GM18907 (cell line): ENCODE data around the gene KRTAP3-2.

Experiments used
- ATAC-seq: cut with Tn5 transposase; IDR thresholded peaks from one replicate; pipeline ENCODE4 v1.9.1; 2021; ENCODE audit warnings: mild to moderate bottlenecking, moderate library complexity; ENCODE audit not compliant: unreplicated experiment

Gene KRTAP3-2

GRCh38 chr17:41012326-41013120, 12.8 kb upstream of the KRTAP3-2 start:
- ATAC-seq = no peak

DNA sequence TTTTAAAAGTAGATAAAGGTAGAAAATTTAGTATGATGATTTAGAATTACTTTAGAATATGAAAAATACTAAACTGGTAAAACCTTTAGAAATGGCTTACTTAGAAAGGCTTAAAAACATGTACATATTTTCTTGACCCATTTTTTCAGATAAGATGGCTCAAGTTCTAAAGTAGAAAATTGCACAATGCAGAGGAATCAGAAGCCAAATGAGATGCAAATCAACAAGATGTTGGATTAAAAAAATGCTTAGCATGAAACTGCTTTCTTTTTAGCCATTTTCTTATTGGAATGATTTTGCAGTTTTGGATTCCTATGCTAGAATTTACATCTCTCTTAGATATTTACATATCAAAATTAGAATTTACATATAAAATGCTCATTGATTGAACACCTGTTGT, 10.7 kb upstream of the KRTAP3-2 start:
- no peak for ATAC-seq

DNA sequence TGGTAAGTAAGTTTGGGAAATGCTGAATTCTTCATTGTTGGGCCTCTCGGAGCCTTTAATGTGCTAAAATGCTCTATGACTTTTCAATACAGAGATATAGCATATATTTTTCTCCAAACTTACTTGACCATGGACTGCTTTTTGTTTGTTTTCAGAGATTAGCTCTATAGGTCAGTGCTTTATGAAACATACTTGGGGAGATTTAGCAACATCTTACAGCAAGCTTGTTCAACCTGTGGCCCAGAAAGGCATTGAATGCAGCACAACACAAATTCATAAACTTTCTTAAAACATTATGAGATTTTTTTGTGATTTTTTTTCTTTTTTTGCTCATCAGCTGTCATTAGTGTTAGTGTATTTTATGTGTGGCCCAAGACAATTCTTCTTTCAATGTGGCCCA, 10.2 kb upstream of the KRTAP3-2 start:
- ATAC-seq = no peak

DNA sequence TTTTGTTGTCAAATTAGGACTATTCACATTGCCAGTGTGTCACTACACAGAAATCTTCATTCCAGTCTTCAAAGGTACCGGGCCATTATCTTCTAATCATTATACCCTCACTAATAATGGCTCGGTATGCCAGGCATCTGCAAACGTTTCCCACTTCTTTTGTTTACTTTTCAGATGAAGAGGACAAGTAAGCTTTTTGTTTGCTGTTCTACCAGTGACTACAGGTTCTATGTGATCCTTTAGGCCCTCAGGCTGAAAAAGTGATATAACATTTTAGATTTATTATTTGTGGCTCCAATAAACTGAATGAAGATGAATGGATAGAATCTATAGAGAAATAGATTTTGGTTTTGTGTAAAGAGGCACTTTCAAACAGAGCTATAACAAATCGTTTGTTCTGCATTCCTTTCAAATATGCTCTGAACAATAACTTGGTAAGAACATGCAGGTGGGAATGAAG, 9.6 kb upstream of the KRTAP3-2 start:
- no peak for ATAC-seq

GRCh38 chr17:41008811-41009210, 9.1 kb upstream of the KRTAP3-2 start, which contains the start of gene KRTAP3-1:
Gene KRTAP3-1 (minus strand): TSS chr17:41009128. CDS start chr17:41009074, 54 bp downstream.
- ATAC-seq = no peak

- ATAC-seq = no peak
Observed at GRCh38 chr17:41004397-41004796, 4.7 kb upstream of the KRTAP3-2 start.

DNA sequence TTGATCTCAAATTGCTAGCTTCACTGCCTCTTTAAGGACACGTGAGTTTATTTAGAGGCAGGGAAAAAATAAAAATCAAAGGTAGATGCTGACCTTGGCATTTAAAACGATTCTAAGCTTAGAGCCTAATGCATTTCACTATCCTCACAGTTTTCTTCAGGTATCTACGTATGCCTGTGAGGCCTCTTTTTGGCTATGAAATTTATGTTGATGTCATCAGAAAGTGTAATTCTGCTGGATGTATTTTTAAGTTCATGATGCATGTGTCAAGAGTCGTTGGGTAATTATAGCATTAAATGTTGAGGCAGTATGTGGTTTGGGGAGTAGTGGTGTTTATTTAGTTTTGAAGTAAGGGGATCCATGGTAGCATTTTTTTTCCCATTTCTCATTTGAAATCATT, 4.2 kb upstream of the KRTAP3-2 start:
- no peak for ATAC-seq

GRCh38 chr17:41002814-41003213, 3.1 kb upstream of the KRTAP3-2 start:
- ATAC-seq = no peak

DNA sequence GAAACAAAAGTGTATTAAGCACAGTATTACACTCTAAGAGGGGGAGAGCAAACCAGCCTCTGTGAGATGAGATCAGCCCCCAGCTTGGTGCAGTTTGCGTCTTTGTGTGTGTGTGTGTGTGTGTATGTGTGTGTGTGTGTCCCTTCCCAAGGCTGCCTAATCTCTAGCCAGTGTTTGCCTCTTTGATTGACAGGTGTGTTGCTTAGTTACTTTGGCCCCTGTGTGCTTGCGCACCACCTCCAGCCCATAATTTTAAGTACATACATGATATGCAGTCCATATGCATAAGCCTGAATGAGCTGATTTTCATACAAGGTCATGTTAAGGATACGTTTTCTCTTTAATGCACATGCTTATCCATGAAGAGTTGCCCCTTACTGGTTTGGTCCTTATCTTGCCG, 2.1 kb upstream of the KRTAP3-2 start:
- no peak for ATAC-seq

GRCh38 chr17:40997361-40997760, 2.3 kb downstream of the KRTAP3-2 start:
- no peak for ATAC-seq

GRCh38 chr17:40996829-40997228, 2.9 kb downstream of the KRTAP3-2 start:
- no peak for ATAC-seq

GRCh38 chr17:40995116-40995515, 4.6 kb downstream of the KRTAP3-2 start:
- no peak for ATAC-seq

DNA sequence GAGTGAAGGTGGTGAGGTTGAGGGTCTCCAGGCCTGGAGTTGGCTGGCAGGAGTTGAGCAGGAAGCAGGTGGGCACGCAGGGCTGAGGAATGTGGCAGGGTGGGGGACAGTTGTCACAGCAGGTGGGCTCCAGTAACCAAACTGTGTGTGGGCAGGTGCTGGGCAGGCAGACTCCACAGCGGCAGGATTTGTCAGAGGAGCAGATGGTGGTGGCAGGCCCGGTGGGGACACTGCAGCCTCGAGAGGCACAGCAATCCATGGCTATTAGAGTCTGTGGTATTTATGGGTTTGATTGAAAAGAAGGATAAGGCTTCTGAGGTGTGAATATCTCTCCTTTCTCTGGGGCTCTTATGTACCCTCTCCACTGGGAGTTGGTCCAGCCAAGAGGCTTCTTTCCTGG, 5.9 kb downstream of the KRTAP3-2 start, which contains the start of gene KRTAP3-3:
KRTAP3-3 (minus strand) TSS at position 326 of the 400 bp plus-strand sequence; CDS start at position 259, 67 bp downstream.
- ATAC-seq = no peak

GRCh38 chr17:40993084-40993483, 6.6 kb downstream of the KRTAP3-2 start:
- ATAC-seq = no peak

DNA sequence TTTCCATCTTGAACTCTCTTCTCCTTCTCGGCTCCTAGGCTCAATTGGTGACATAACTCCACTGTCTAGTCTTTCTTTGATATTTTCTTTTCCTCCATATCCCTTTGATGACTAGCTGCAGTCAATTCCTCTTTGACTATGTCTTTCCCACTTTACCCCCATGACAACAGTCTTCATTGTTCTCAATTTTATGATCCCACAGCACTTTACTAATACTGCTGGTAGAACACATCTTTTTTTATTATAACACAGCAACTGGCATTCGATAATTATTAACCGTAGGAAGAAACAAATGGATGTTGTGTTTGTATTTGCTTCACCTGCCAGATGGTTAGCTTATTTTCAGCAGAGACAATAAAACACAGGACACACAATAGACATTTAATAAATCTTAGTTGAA, 7.0 kb downstream of the KRTAP3-2 start:
- no peak for ATAC-seq

- ATAC-seq = no peak
Observed at GRCh38 chr17:40986920-40987319, 12.8 kb downstream of the KRTAP3-2 start.

GRCh38 chr17:40984226-40984625, 15.5 kb downstream of the KRTAP3-2 start, which contains the start of gene KRT40:
Gene KRT40 (minus strand): TSS chr17:40984326. CDS start chr17:40984273, 53 bp downstream.
- no peak for ATAC-seq

- no peak for ATAC-seq
Observed at GRCh38 chr17:40981115-40981514, 18.6 kb downstream of the KRTAP3-2 start.

DNA sequence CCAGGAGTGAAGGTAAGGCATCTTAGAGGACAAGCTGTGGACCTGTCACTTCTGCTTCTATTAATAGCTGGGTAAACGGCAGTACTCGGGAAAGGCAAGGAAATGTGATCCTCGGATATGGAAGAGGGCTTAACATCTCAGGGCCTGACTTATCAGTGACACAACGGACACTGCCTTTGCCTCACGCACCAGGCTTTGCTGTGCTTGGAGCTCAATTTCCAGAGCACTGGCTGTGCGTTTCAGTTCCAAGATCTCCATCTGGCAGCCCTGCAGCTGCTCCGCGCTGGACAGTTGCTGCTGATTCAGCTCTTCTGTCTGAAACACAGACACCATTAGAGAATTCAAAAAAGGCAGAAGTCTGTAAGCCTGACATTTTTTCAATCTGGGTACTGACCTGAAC, 19.1 kb downstream of the KRTAP3-2 start:
- ATAC-seq = no peak

DNA sequence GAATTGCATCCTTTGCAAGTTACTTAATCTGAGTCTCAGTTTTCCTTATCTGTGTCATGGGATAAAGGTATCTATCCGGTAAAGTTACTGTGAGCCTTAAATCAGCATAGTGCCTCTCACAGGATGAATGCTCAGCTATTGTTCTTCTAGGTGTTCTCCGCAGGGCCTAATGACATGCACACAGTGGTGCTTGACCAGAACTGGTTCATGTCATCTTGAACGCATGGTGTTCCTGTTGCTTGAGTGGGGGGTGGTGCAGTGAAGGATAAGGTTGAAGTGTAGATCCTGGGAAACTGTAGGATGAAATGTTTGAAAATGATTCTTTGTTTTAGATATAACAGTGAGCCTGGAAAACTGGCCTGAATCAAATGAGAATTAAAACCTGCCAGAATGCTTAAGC, 19.6 kb downstream of the KRTAP3-2 start:
- no peak for ATAC-seq

GRCh38 chr17:40978575-40979151, 21.0 kb downstream of the KRTAP3-2 start:
- ATAC-seq = no peak

GRCh38 chr17:40975516-40975915, 24.2 kb downstream of the KRTAP3-2 start:
- no peak for ATAC-seq
